GM12891 (cell line): ENCODE results near the gene GLOD5.

Experiments
- POLR2AphosphoS5 ChIP-seq: IDR thresholded peaks from 2 replicates; pipeline ENCODE4 v1.6.1; 2011; ENCODE audit warnings: low read depth, low read length, control low read depth
- TAF1 ChIP-seq: IDR thresholded peaks from 2 replicates; pipeline ENCODE4 v1.6.1; 2011; ENCODE audit warnings: low read depth, low read length, control low read depth

GRCh38 chrX:48770296-48770695, 8.7 kb downstream of the GLOD5 start:
- TF ChIP-seq POLR2AphosphoS5 (no peak), TAF1 (no peak)
